Activated CD4-positive, alpha-beta T cell treated with anti-CD3 and anti-CD28 coated beads, Interleukin-2, Interleukin-4, amounts not matched to agents 100 ng/mL and 50 ng/mL, durations not matched to agents 16 hours and 8 hours (primary cell): Measurements from ENCODE around the gene C10orf95.
"Not testable (repeated sequence)": the region's sequence is repeated elsewhere in the genome, so short reads cannot be mapped to it uniquely, and the experiment has no call there.

Experiments
- DNase-seq: peaks from one replicate; pipeline ENCODE4 v3.0.0-alpha.2; 2020; ENCODE audit warnings: low spot score

The C10orf95 gene

GRCh38 chr10:102465466-102465865 lies 14.1 kb upstream of the C10orf95 start:
- DNase-seq = no peak

GRCh38 chr10:102463983-102464382 lies 12.6 kb upstream of the C10orf95 start:
- DNase-seq = no peak

- no peak for DNase-seq
These were observed 11.2 kb upstream of the C10orf95 start for GRCh38 chr10:102462512-102463054.

GRCh38 chr10:102461187-102462054 lies 10.1 kb upstream of the C10orf95 start:
- peak; percentile 94 for DNase-seq

GRCh38 chr10:102460836-102461186 lies 9.5 kb upstream of the C10orf95 start:
- DNase-seq = no peak

GRCh38 chr10:102458656-102459055 lies 7.3 kb upstream of the C10orf95 start:
- no peak for DNase-seq

GRCh38 chr10:102457591-102458150 lies 6.3 kb upstream of the C10orf95 start:
- DNase-seq = no peak

- DNase-seq = no peak
These were observed 4.6 kb upstream of the C10orf95 start for GRCh38 chr10:102455893-102456471.

- not testable (repeated sequence) for DNase-seq
These were observed 3.5 kb upstream of the C10orf95 start for GRCh38 chr10:102454662-102455487.

GRCh38 chr10:102453502-102453901 lies 2.2 kb upstream of the C10orf95 start:
- DNase-seq = no peak

GRCh38 chr10:102452672-102453340 lies 1.5 kb upstream of the C10orf95 start:
- DNase-seq = peak; percentile 83

- peak; percentile 88 for DNase-seq
These were observed 804 bp downstream of the C10orf95 start for GRCh38 chr10:102450374-102451104.

GRCh38 chr10:102450124-102450373 lies 1.3 kb downstream of the C10orf95 start:
- DNase-seq = no peak

- DNase-seq = peak; percentile 88
These were observed 1.8 kb downstream of the C10orf95 start for GRCh38 chr10:102449321-102450123.

GRCh38 chr10:102444851-102445250 lies 6.5 kb downstream of the C10orf95 start:
- DNase-seq = no peak

GRCh38 chr10:102438374-102438773 lies 13.0 kb downstream of the C10orf95 start:
- no peak for DNase-seq

GRCh38 chr10:102437515-102437914 lies 13.8 kb downstream of the C10orf95 start:
- DNase-seq = no peak

GRCh38 chr10:102436312-102436711 lies 15.0 kb downstream of the C10orf95 start:
- no peak for DNase-seq

- DNase-seq = peak; percentile 67
These were observed 15.7 kb downstream of the C10orf95 start for GRCh38 chr10:102435529-102436233.

- no peak for DNase-seq
These were observed 16.2 kb downstream of the C10orf95 start for GRCh38 chr10:102435133-102435497.
